WTC11 (cell line): ENCODE data around the gene ARL13A.
"Not testable (repeated sequence)": the region's sequence is repeated elsewhere in the genome, so short reads cannot be mapped to it uniquely, and the experiment has no call there.

Source experiments
- ATF2 ChIP-seq: sonication (generic); formaldehyde crosslinking; IDR thresholded peaks from 2 replicates; pipeline ENCODE4 v1.8.1; 2022; ENCODE audit warnings: low read depth, missing genetic modification reagents, borderline replicate concordance
- CTCF ChIP-seq: fragments of 200-600 bp; IDR thresholded peaks from 2 replicates; pipeline ENCODE4 v1.8.0; 2022; ENCODE audit warnings: antibody characterized with exemption
- E2F4 ChIP-seq: sonication (generic); formaldehyde crosslinking; IDR thresholded peaks from 2 replicates; pipeline ENCODE4 v1.8.1; 2022; ENCODE audit warnings: low read depth, mild to moderate bottlenecking, moderate library complexity, missing genetic modification reagents, borderline replicate concordance
- FOXJ3 ChIP-seq: sonication (generic); formaldehyde crosslinking; IDR thresholded peaks from 2 replicates; pipeline ENCODE4 v1.9.0; 2021; ENCODE audit warnings: missing genetic modification reagents, mild to moderate bottlenecking, borderline replicate concordance
- FOXK1 ChIP-seq: sonication (generic); formaldehyde crosslinking; IDR thresholded peaks from 2 replicates; pipeline ENCODE4 v1.8.0; 2022; ENCODE audit warnings: mild to moderate bottlenecking, moderate library complexity, missing genetic modification reagents
- NR3C1 ChIP-seq: sonication (generic); formaldehyde crosslinking; conservative IDR thresholded peaks from 2 replicates; pipeline ENCODE4 v1.8.1; 2023; ENCODE audit warnings: low read depth, mild to moderate bottlenecking, missing genetic modification reagents
- SOX15 ChIP-seq: fragments of 250-450 bp; sonication (Bioruptor Pico); IDR thresholded peaks from 2 replicates; pipeline ENCODE4 v1.9.0; 2021; ENCODE audit warnings: mild to moderate bottlenecking
- ZNF138 ChIP-seq: sonication (generic); formaldehyde crosslinking; conservative IDR thresholded peaks from 2 replicates; pipeline ENCODE4 v1.8.1; 2022; ENCODE audit warnings: mild to moderate bottlenecking, moderate library complexity, missing genetic modification reagents
- ZNF416 ChIP-seq: fragments of 250-450 bp; sonication (Bioruptor Pico); IDR thresholded peaks from 2 replicates; pipeline ENCODE4 v1.9.0; 2021; ENCODE audit warnings: mild to moderate bottlenecking, inconsistent platforms

- TF ChIP-seq SOX15 (CRISPR knock-in tag); CTCF; FOXJ3 (CRISPR knock-in tag); FOXK1 (CRISPR knock-in tag); ZNF416 (CRISPR knock-in tag); NR3C1 (CRISPR knock-in tag); ATF2 (CRISPR knock-in tag); E2F4 (CRISPR knock-in tag); ZNF138: not testable (repeated sequence)
Observed at GRCh38 chrX:101012031-101012430, 42.5 kb downstream of the ARL13A start.
